Hair follicular keratinocyte (primary cell): ENCODE data around the gene DCAF17. TPM values are rescaled to one million over a fixed set of nuclear protein-coding genes. Genes with fewer than 3 reads are reported as not detected.

ENCODE experiments used
- total RNA-seq: library from RNA; depleted of rRNA; stranded (reverse); fragments of >200 nt; gene quantifications from 2 replicates; pipeline ENCODE4 v1.2.3, GENCODE V29; 2015

DCAF17 gene, protein sequence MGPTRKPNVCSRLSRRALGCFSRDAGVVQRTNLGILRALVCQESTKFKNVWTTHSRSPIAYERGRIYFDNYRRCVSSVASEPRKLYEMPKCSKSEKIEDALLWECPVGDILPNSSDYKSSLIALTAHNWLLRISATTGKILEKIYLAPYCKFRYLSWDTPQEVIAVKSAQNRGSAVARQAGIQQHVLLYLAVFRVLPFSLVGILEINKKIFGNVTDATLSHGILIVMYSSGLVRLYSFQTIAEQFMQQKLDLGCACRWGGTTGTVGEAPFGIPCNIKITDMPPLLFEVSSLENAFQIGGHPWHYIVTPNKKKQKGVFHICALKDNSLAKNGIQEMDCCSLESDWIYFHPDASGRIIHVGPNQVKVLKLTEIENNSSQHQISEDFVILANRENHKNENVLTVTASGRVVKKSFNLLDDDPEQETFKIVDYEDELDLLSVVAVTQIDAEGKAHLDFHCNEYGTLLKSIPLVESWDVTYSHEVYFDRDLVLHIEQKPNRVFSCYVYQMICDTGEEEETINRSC
- total RNA-seq = 10.8 and 15.5 TPM in 2 replicates

DNA sequence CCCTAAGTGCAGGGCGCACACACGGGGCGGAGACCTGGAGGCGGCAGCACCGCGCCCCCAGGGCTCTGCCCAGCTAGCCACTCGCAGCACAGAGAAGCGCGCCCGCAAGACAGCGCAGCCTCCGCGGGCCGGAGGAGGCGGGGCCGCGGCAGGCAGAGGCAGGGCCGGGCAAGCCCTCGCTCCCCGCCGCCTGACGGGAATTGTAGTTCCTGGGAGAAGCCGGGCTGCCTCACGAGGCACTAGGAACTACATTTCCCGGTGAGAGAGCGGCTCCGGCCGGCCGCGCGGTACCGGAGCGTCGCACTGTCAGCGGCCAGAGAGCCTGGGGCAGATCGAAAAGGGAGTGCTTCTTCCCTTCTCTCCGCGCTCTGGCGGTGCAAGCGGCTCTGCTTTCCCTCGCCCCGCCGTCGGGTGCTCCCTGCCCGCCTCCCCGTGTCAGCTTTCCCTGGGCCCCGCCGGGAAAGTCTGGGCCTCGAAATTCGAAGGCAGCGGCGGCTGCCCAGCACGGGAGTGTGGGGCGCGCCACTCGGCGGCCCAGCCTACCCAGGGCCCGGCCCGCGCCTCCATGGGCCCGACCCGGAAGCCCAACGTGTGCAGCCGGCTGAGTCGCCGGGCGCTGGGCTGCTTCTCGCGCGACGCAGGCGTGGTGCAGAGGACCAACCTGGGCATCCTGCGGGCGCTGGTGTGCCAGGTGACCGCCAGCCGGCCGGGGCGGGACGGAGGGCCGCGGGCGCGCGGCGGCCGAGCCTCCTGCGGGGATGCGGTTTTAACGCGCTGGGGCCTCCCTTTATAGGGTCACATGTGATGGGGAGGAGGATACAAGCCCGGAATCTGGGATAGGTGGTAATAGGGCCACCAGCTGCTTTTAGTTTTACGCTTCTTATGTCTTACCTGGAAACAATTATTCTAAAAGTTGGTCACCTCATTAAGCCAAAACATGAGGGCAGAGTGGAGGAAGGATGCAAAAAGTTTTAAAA, at the start of gene DCAF17:
TSS of gene DCAF17 (plus strand) at position 214 of the 977 bp plus-strand sequence. CDS start at position 566, 352 bp downstream.

DNA sequence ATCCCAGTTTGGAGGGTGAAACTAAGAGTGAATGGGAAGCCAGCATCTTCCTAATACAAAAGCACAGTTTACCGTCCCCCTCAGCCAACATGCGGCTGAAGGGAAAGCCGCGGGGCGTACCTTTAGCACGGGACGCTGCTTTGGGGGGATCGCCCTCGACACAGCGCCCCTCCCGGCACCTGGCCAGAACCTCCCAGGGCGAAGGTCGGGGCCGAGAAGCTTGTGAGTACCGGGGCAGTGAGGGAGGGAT, 338 bp upstream of the DCAF17 start, which contains the start of gene METTL8:
TSS of gene METTL8 (minus strand) at position 228 of the 250 bp plus-strand sequence. CDS start 41,805 bp downstream, outside the sequence.

DNA sequence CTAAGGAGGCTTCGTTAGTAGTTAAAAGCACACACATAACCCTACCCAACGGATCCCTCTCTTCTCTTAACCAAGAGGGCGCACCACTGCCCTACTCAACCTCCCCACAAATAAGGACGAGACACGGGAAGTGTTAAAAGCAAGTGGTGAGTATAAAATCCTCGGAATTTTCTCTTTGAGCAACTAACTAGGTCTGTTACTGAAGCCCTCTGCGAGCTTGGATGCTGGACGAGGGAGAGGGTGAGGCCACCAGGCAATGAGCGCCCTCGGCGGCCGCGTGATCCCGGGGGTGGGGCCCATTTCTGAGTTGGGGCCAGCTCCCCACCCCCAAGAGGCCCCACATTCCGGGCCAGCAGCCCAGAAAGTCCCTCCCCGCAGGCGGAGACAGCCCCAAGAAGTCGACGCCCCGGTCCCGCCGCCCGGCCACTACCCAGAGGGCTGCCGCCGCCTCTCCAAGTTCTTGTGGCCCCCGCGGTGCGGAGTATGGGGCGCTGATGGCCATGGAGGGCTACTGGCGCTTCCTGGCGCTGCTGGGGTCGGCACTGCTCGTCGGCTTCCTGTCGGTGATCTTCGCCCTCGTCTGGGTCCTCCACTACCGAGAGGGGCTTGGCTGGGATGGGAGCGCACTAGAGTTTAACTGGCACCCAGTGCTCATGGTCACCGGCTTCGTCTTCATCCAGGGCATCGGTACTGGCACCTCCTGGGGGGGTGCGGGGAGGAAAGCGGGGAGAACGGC, 88.2 kb downstream of the DCAF17 start, which contains the start of gene CYBRD1:
TSS of gene CYBRD1 (plus strand) at position 423 of the 736 bp plus-strand sequence. CDS start at position 495, 72 bp downstream.

Other genes starting within 250 kb of the DCAF17 start
- 27.3 and 58.6 TPM in 2 replicates for gene METTL8, start 236 bp upstream of the DCAF17 start, total RNA-seq
- gene CYBRD1, start 88.2 kb downstream of the DCAF17 start, total RNA-seq = 12.3 and 22.3 TPM in 2 replicates